GM23248 (cell line): ENCODE measurements around the gene ZBTB40. TPM values are rescaled to one million over a fixed set of nuclear protein-coding genes. Genes with fewer than 3 reads are reported as not detected.
A peak's percentile ranks its signal among the peaks of the same experiment; 100 is the strongest.

Experiments used
- DNase-seq: peaks from one replicate; pipeline ENCODE4 v3.0.0-alpha.2; 2015
- H2AFZ ChIP-seq: fragments of 200-600 bp; sonication (generic); 2 replicates; pipeline ENCODE4 v1.6.1; 2016; ENCODE audit warnings: antibody characterized with exemption
- H3F3A ChIP-seq: fragments of 200-600 bp; sonication (generic); 2 replicates; pipeline ENCODE4 v1.6.1; 2016; ENCODE audit warnings: mild to moderate bottlenecking, antibody characterized with exemption, mixed run types; ENCODE audit not compliant: insufficient read depth
- H3K27ac ChIP-seq: fragments of 200-600 bp; sonication (generic); 2 replicates; pipeline ENCODE4 v1.5.1; 2016; ENCODE audit warnings: mild to moderate bottlenecking
- H3K27me3 ChIP-seq: fragments of 200-600 bp; sonication (generic); replicated peaks from 2 replicates; pipeline ENCODE4 v1.6.1; 2016; ENCODE audit warnings: mild to moderate bottlenecking; ENCODE audit not compliant: insufficient read depth
- H3K36me3 ChIP-seq: fragments of 200-600 bp; sonication (generic); 2 replicates; pipeline ENCODE4 v1.6.1; 2016; ENCODE audit warnings: low read depth, mild to moderate bottlenecking
- H3K4me1 ChIP-seq: fragments of 200-600 bp; sonication (generic); 2 replicates; pipeline ENCODE4 v1.6.1; 2016; ENCODE audit warnings: mild to moderate bottlenecking; ENCODE audit not compliant: insufficient read depth
- H3K4me2 ChIP-seq: fragments of 200-600 bp; sonication (generic); one replicate; pipeline ENCODE4 v1.6.1; 2016; ENCODE audit warnings: mild to moderate bottlenecking; ENCODE audit not compliant: unreplicated experiment
- H3K4me3 ChIP-seq: fragments of 200-600 bp; sonication (generic); 2 replicates; pipeline ENCODE4 v1.5.1; 2016; ENCODE audit warnings: mild to moderate bottlenecking
- H3K79me2 ChIP-seq: fragments of 200-600 bp; sonication (generic); 2 replicates; pipeline ENCODE4 v1.6.1; 2016; ENCODE audit warnings: mild to moderate bottlenecking; ENCODE audit not compliant: insufficient read depth
- H3K9ac ChIP-seq: fragments of 200-600 bp; sonication (generic); 2 replicates; pipeline ENCODE4 v1.6.1; 2016; ENCODE audit warnings: mild to moderate bottlenecking
- H3K9me2 ChIP-seq: fragments of 200-600 bp; sonication (generic); 2 replicates; pipeline ENCODE4 v1.6.1; 2016; ENCODE audit warnings: mixed run types, mild to moderate bottlenecking, moderate library complexity; ENCODE audit not compliant: insufficient read depth
- H3K9me3 ChIP-seq: fragments of 200-600 bp; sonication (generic); one replicate; pipeline ENCODE4 v1.6.1; 2017; ENCODE audit warnings: low read depth
- H4K20me1 ChIP-seq: fragments of 200-600 bp; sonication (generic); 2 replicates; pipeline ENCODE4 v1.6.0; 2016; ENCODE audit not compliant: insufficient read depth
- EZH2 ChIP-seq: fragments of 200-600 bp; sonication (generic); IDR thresholded peaks from 2 replicates; pipeline ENCODE4 v1.6.1; 2018; ENCODE audit warnings: antibody characterized with exemption, mild to moderate bottlenecking; ENCODE audit not compliant: insufficient read depth, poor library complexity, severe bottlenecking
- EZH2phosphoT487 ChIP-seq: fragments of 200-600 bp; sonication (generic); IDR thresholded peaks from 2 replicates; pipeline ENCODE4 v1.6.1; 2018; ENCODE audit warnings: antibody characterized with exemption, moderate library complexity, mild to moderate bottlenecking, low read depth; ENCODE audit not compliant: insufficient read depth
- WGBS, 2 experiments: methylation state at CpG; one replicate each; pipeline ENCODE4 v1.1.6; 2015 to 2017; ENCODE audit warnings: low lambda C conversion rate in 2 of 2, low coverage in 1 of 2; ENCODE audit errors: missing lambda C conversion rate in 2 of 2; 5-methylcytosine and 5-hydroxymethylcytosine counted together
- in situ Hi-C: fragments of 300-500 bp; cut with MboI; formaldehyde crosslinking; loops from 2 replicates; pipeline ENCODE4 v1.15.0; 2020
- polyA plus RNA-seq: library from polyadenylated mRNA; unstranded; fragments of >200 nt; fragmentation: Nextera tagmentation; extraction: Ambion mirVana; gene quantifications from 2 replicates; pipeline ENCODE4 v1.2.1, GENCODE V29; 2016
- total RNA-seq: library from RNA; depleted of rRNA; stranded (reverse); fragments of >200 nt; shearing (Covaris generic); gene quantifications from 2 replicates; pipeline ENCODE4 v1.2.3, GENCODE V29; 2014

ZBTB40 gene
- total and polyA plus RNA-seq, 2 experiments from 2014 or later = 3.3 to 8.1 TPM

DNA sequence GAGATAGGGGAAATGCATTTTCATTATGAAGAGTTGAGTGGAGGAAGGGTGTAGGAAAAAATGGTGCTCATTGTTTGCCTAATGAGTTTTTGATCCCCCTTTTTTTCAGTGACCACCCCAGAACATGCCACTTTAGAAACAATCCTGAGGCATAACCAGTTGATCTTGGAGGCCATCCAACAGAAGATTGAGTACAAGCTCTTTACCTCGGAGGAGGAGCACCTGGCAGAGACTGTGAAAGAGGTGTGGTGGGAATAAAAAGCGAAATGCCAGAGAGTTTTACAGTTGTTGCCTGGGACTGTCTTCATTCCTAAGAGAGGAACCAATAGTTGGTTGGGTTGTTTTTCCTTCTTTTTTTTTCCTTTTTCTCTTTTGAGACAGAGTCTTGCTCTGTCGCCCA is 57.3 kb downstream of the ZBTB40 start:
- Histone ChIP-seq H3K9me2 (no peaks in the 10 kb centered on the region), H4K20me1 (no peaks in the 10 kb centered on the region), H3K27ac (no peak overlapping the region), H3K4me2 (no peak overlapping the region), H3K9me3 (no peaks in the 10 kb centered on the region), H3F3A (no peaks in the 10 kb centered on the region), H3K9ac (no peak overlapping the region), H3K36me3 (peaks cover 8% of the 10 kb centered on the region; the same call in 1 of the 2 replicates), H3K27me3 (no peaks in the 10 kb centered on the region), H3K79me2 (no peaks in the 10 kb centered on the region), H3K4me3 (no peak overlapping the region), H3K4me1 (peaks cover 10% of the 10 kb centered on the region; the same call in 1 of the 2 replicates), H2AFZ (no peak overlapping the region)
- in situ Hi-C loops = no loop called here
- DNase-seq = no peak
- WGBS, 2 experiments = 73 to 84% methylated on average over 3 of the region's 3 CpGs
- TF ChIP-seq EZH2phosphoT487 (no peak), EZH2 (no peak)

- Histone ChIP-seq H4K20me1 (no peaks in the 10 kb centered on the region), H3K9me2 (no peaks in the 10 kb centered on the region), H3K79me2 (no peaks in the 10 kb centered on the region), H3K27ac (no peak overlapping the region), H3K27me3 (no peaks in the 10 kb centered on the region), H3K9ac (no peak overlapping the region), H2AFZ (no peak overlapping the region), H3K4me3 (no peak overlapping the region), H3K4me2 (no peak overlapping the region), H3K9me3 (no peaks in the 10 kb centered on the region), H3F3A (no peaks in the 10 kb centered on the region), H3K36me3 (peaks cover 8% of the 10 kb centered on the region; the same call in 1 of the 2 replicates), H3K4me1 (0 out of 2 replicates have a peak, but pooled peaks cover 3% of the 10 kb centered on the region)
- peak; percentile 18 for DNase-seq
- in situ Hi-C loops = no loop called here
- no peak for TF ChIP-seq EZH2phosphoT487
- TF ChIP-seq EZH2 = no peak
These were observed 58.2 kb downstream of the ZBTB40 start for GRCh38 chr1:22509815-22510214.

- no peak overlapping the region for H3K4me3 ChIP-seq
- no peak overlapping the region for H3K9ac ChIP-seq
- 96 to 99% methylated on average over 9 of the region's 9 CpGs for WGBS, 2 experiments
- H3K79me2 ChIP-seq = no peaks in the 10 kb centered on the region
- no peak overlapping the region for H3K4me2 ChIP-seq
- TF ChIP-seq EZH2 (no peak), EZH2phosphoT487 (no peak)
- no peaks in the 10 kb centered on the region for H3K27me3 ChIP-seq
- H4K20me1 ChIP-seq = no peaks in the 10 kb centered on the region
- peaks cover 12% of the 10 kb centered on the region; the same call in 1 of the 2 replicates for H3K36me3 ChIP-seq
- no peak overlapping the region for H2AFZ ChIP-seq
- H3K9me3 ChIP-seq = no peaks in the 10 kb centered on the region
- H3K9me2 ChIP-seq = no peaks in the 10 kb centered on the region
- no peaks in the 10 kb centered on the region for H3F3A ChIP-seq
- DNase-seq = no peak
- in situ Hi-C loops = no loop called here
- H3K27ac ChIP-seq = no peak overlapping the region
- H3K4me1 ChIP-seq = 0 out of 2 replicates have a peak, but pooled peaks cover 3% of the 10 kb centered on the region
These were observed 61.2 kb downstream of the ZBTB40 start for GRCh38 chr1:22512873-22513272.

DNA sequence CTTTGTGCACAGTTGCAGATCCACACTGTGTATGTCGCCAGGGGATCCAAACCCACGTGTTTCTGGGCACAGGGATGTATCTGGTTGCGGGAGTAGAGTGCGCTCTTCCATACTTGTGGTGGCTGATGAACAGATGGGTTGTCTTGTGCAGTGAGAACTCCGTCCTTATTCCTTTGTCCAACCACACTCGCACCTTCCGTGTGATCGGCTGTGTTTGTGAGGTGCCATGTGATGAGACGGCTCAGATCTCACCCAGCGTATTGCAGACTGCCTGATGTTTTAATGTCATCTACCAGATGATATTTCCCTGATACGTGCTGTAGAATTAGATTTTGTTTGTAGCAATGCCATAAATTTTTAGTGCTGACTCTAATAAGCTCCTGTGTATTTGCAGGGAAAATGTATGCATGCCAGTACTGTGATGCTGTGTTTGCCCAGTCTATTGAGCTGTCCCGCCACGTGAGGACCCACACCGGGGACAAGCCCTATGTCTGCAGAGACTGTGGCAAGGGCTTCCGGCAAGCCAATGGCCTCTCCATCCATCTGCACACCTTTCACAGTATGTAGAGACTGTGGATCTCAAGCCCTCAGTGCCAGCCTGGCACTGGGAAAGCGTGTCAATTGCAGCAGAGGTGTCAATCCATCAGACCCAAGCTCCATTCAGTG is 65.4 kb downstream of the ZBTB40 start:
- no peaks in the 10 kb centered on the region for H3K4me1 ChIP-seq
- H2AFZ ChIP-seq = no peak overlapping the region
- 95 to 98% methylated on average over 16 of the region's 16 CpGs for WGBS, 2 experiments
- no peaks in the 10 kb centered on the region for H3F3A ChIP-seq
- TF ChIP-seq EZH2phosphoT487 (no peak), EZH2 (no peak)
- H3K4me2 ChIP-seq = no peak overlapping the region
- H3K9ac ChIP-seq = no peak overlapping the region
- peaks cover 13% of the 10 kb centered on the region; the same call in 1 of the 2 replicates for H3K36me3 ChIP-seq
- no peaks in the 10 kb centered on the region for H3K9me3 ChIP-seq
- no peak overlapping the region for H3K4me3 ChIP-seq
- in situ Hi-C loops = no loop called here
- H3K27ac ChIP-seq = no peak overlapping the region
- no peaks in the 10 kb centered on the region for H3K9me2 ChIP-seq
- no peaks in the 10 kb centered on the region for H3K79me2 ChIP-seq
- H4K20me1 ChIP-seq = no peaks in the 10 kb centered on the region
- DNase-seq = no peak
- no peaks in the 10 kb centered on the region for H3K27me3 ChIP-seq

- Histone ChIP-seq H3F3A (no peaks in the 10 kb centered on the region), H3K79me2 (no peaks in the 10 kb centered on the region), H3K9me3 (no peaks in the 10 kb centered on the region), H3K9me2 (no peaks in the 10 kb centered on the region), H3K27ac (no peak overlapping the region), H3K4me1 (no peaks in the 10 kb centered on the region), H3K9ac (no peak overlapping the region), H3K27me3 (no peaks in the 10 kb centered on the region), H4K20me1 (no peaks in the 10 kb centered on the region), H3K4me2 (no peak overlapping the region), H3K36me3 (peaks cover 13% of the 10 kb centered on the region; the same call in 1 of the 2 replicates), H2AFZ (no peak overlapping the region), H3K4me3 (no peak overlapping the region)
- TF ChIP-seq EZH2phosphoT487 (no peak), EZH2 (no peak)
- 94 to 99% methylated on average over 7 of the region's 7 CpGs for WGBS, 2 experiments
- in situ Hi-C loops = no loop called here
- DNase-seq = no peak
These were observed 66.3 kb downstream of the ZBTB40 start for GRCh38 chr1:22517956-22518355.
